Endodermal cell (in vitro differentiated cells): ENCODE measurements around the gene KIAA0825. TPM values are rescaled to one million over a fixed set of nuclear protein-coding genes. Genes with fewer than 3 reads are reported as not detected.

ENCODE experiments used
- DNase-seq: peaks from one replicate; pipeline ENCODE4 v3.0.0-alpha.2; 2017
- H3K27ac ChIP-seq: 2 replicates; pipeline ENCODE4 v1.5.1; 2013; ENCODE audit warnings: mild to moderate bottlenecking, low read depth, low read length, moderate library complexity
- H3K27me3 ChIP-seq: 2 replicates; pipeline ENCODE4 v1.6.1; 2013; ENCODE audit warnings: mild to moderate bottlenecking, low read length, moderate library complexity; ENCODE audit not compliant: insufficient read depth, control insufficient read depth, poor library complexity, severe bottlenecking
- H3K36me3 ChIP-seq: 2 replicates; pipeline ENCODE4 v1.7.0; 2013; ENCODE audit warnings: mild to moderate bottlenecking, low read length, moderate library complexity; ENCODE audit not compliant: control insufficient read depth, insufficient read depth
- H3K4me1 ChIP-seq: one replicate; pipeline ENCODE4 v1.7.0; 2013; ENCODE audit warnings: low read length; ENCODE audit not compliant: control insufficient read depth, insufficient read depth
- H3K4me3 ChIP-seq: 2 replicates; pipeline ENCODE4 v1.5.1; 2013; ENCODE audit warnings: mild to moderate bottlenecking, low read length, moderate library complexity
- H3K9ac ChIP-seq: 2 replicates; pipeline ENCODE4 v1.6.1; 2013; ENCODE audit warnings: mild to moderate bottlenecking, low read length, moderate library complexity; ENCODE audit not compliant: poor library complexity, severe bottlenecking; ENCODE audit errors: extremely low read depth
- H3K9me3 ChIP-seq: 2 replicates; pipeline ENCODE4 v1.6.1; 2013; ENCODE audit warnings: mild to moderate bottlenecking, low read length, moderate library complexity; ENCODE audit not compliant: control insufficient read depth
- H3K27ac Mint-ChIP-seq: 2 replicates; pipeline ENCODE4 v1.8.0; 2020; ENCODE audit warnings: mixed read lengths
- H3K27me3 Mint-ChIP-seq: 2 replicates; pipeline ENCODE4 v1.8.0; 2021; ENCODE audit warnings: mild to moderate bottlenecking, mixed read lengths; ENCODE audit not compliant: insufficient read depth
- H3K36me3 Mint-ChIP-seq: 2 replicates; pipeline ENCODE4 v1.8.0; 2020; ENCODE audit warnings: low read depth, mixed read lengths
- H3K4me1 Mint-ChIP-seq: 2 replicates; pipeline ENCODE4 v1.8.0; 2020; ENCODE audit warnings: mixed read lengths
- H3K4me3 Mint-ChIP-seq: 2 replicates; pipeline ENCODE4 v1.8.0; 2020; ENCODE audit warnings: mild to moderate bottlenecking, moderate library complexity, mixed read lengths
- H3K9me3 Mint-ChIP-seq: 2 replicates; pipeline ENCODE4 v1.8.0; 2020; ENCODE audit warnings: mild to moderate bottlenecking, mixed read lengths
- CTCF ChIP-seq: fragments of 200-600 bp; sonication (generic); conservative IDR thresholded peaks from 2 replicates; pipeline ENCODE4 v1.5.0; 2021; ENCODE audit warnings: antibody characterized with exemption, mild to moderate bottlenecking
- WGBS, 2 experiments: methylation state at CpG; one replicate each; pipeline versions ENCODE4 v1.1.5 to v1.1.7; 2013; ENCODE audit warnings: missing lambda C conversion rate in 2 of 2, mixed read lengths in 1 of 2; ENCODE audit not compliant: insufficient coverage in 1 of 2, insufficient read length in 1 of 2; 5-methylcytosine and 5-hydroxymethylcytosine counted together
- total RNA-seq, 2 donors: library from RNA; stranded (reverse); fragmentation: NEBNext Ultra II Directional in 1 of 2; extraction: Animal tissue kit (Norgen Biotek cat#: 25700) in 1 of 2; gene quantifications; 2 replicates in 1 of 2; 3 replicates in 1 of 2; pipeline ENCODE4 v1.2.1, GENCODE V29; 2021

The KIAA0825 gene
- total RNA-seq, 2 donors from 2014 or later, result 2.6 to 3.1 TPM

- H3K9me3 Mint-ChIP-seq, result no peaks in the 10 kb centered on the region
- WGBS, 2 experiments, result 60 to 94% methylated on average over 1 to 2 of the region's 2 CpGs
- H3K36me3 ChIP-seq, result no peaks in the 10 kb centered on the region
- H3K4me1 Mint-ChIP-seq, result peaks cover 5% of the 10 kb centered on the region
- H3K4me3 ChIP-seq, result no peak overlapping the region
- no peaks in the 10 kb centered on the region for H3K36me3 Mint-ChIP-seq
- TF ChIP-seq CTCF, result no peak
- no peaks in the 10 kb centered on the region for H3K4me1 ChIP-seq
- no peaks in the 10 kb centered on the region for H3K27me3 ChIP-seq
- H3K27ac ChIP-seq, result no peak overlapping the region
- H3K9ac ChIP-seq, result no peak overlapping the region
- no peaks in the 10 kb centered on the region for H3K9me3 ChIP-seq
- no peak overlapping the region for H3K4me3 Mint-ChIP-seq
- no peak overlapping the region for H3K27ac Mint-ChIP-seq
- DNase-seq, result no peak
- no peaks in the 10 kb centered on the region for H3K27me3 Mint-ChIP-seq
Measured at GRCh38 chr5:94425396-94425795, 193.0 kb downstream of the KIAA0825 start.

GRCh38 chr5:94423411-94423810, 195.0 kb downstream of the KIAA0825 start:
- DNase-seq, result no peak
- Mint-ChIP-seq H3K27ac (no peak overlapping the region), H3K27me3 (no peaks in the 10 kb centered on the region), H3K4me1 (peaks cover 5% of the 10 kb centered on the region), H3K36me3 (no peaks in the 10 kb centered on the region), H3K9me3 (no peaks in the 10 kb centered on the region), H3K4me3 (no peak overlapping the region)
- H3K9me3 ChIP-seq, result no peaks in the 10 kb centered on the region
- no peaks in the 10 kb centered on the region for H3K36me3 ChIP-seq
- H3K4me3 ChIP-seq, result no peak overlapping the region
- no peak overlapping the region for H3K27ac ChIP-seq
- no peaks in the 10 kb centered on the region for H3K27me3 ChIP-seq
- TF ChIP-seq CTCF, result no peak
- no peaks in the 10 kb centered on the region for H3K4me1 ChIP-seq
- no peak overlapping the region for H3K9ac ChIP-seq

- Histone ChIP-seq H3K27me3 (no peaks in the 10 kb centered on the region), H3K4me3 (no peak overlapping the region), H3K9me3 (no peaks in the 10 kb centered on the region), H3K4me1 (no peaks in the 10 kb centered on the region), H3K36me3 (no peaks in the 10 kb centered on the region), H3K9ac (no peak overlapping the region), H3K27ac (no peak overlapping the region)
- Mint-ChIP-seq H3K27me3 (no peaks in the 10 kb centered on the region), H3K4me1 (peaks cover 5% of the 10 kb centered on the region), H3K27ac (no peak overlapping the region), H3K36me3 (no peaks in the 10 kb centered on the region), H3K9me3 (no peaks in the 10 kb centered on the region), H3K4me3 (no peak overlapping the region)
- no peak for DNase-seq
- no peak for TF ChIP-seq CTCF
- 90 to 91% methylated on average over 1 to 3 of the region's 3 CpGs for WGBS, 2 experiments
Measured at GRCh38 chr5:94422812-94423211, 195.6 kb downstream of the KIAA0825 start.
